Hepatocyte (in vitro differentiated cells): ENCODE results near the gene GAST. TPM values are rescaled to one million over a fixed set of nuclear protein-coding genes. Genes with fewer than 3 reads are reported as not detected.

ENCODE experiments used
- DNase-seq: peaks from one replicate; pipeline ENCODE4 v3.0.0-alpha.2; 2016; ENCODE audit warnings: low spot score
- H2AFZ ChIP-seq: fragments of 200-600 bp; sonication (generic); 2 replicates; pipeline ENCODE4 v1.6.0; 2016; ENCODE audit warnings: antibody characterized with exemption, mild to moderate bottlenecking
- H3K27ac ChIP-seq: fragments of 200-600 bp; sonication (generic); 2 replicates; pipeline ENCODE4 v1.5.1; 2016; ENCODE audit warnings: mild to moderate bottlenecking
- H3K27me3 ChIP-seq: fragments of 200-600 bp; sonication (generic); 2 replicates; pipeline ENCODE4 v1.6.1; 2016
- H3K36me3 ChIP-seq: fragments of 200-600 bp; sonication (generic); replicated peaks from 2 replicates; pipeline ENCODE4 v1.5.1; 2016; ENCODE audit warnings: low read depth; ENCODE audit not compliant: insufficient read depth
- H3K4me1 ChIP-seq: fragments of 200-600 bp; sonication (generic); 2 replicates; pipeline ENCODE4 v1.5.1; 2016; ENCODE audit warnings: mild to moderate bottlenecking, moderate library complexity; ENCODE audit not compliant: insufficient read depth
- H3K4me2 ChIP-seq: fragments of 200-600 bp; sonication (generic); 2 replicates; pipeline ENCODE4 v1.6.0; 2016
- H3K4me3 ChIP-seq: fragments of 200-600 bp; sonication (generic); 2 replicates; pipeline ENCODE4 v1.5.1; 2016; ENCODE audit warnings: mild to moderate bottlenecking
- H3K79me2 ChIP-seq: fragments of 200-600 bp; sonication (generic); 2 replicates; pipeline ENCODE4 v1.6.0; 2017; ENCODE audit warnings: mild to moderate bottlenecking
- H3K9me2 ChIP-seq: fragments of 200-600 bp; sonication (generic); replicated peaks from 2 replicates; pipeline ENCODE4 v1.6.0; 2017; ENCODE audit warnings: mild to moderate bottlenecking; ENCODE audit not compliant: insufficient read depth
- H3K9me3 ChIP-seq: fragments of 200-600 bp; sonication (generic); 2 replicates; pipeline ENCODE4 v1.5.1; 2016; ENCODE audit warnings: low read depth, mild to moderate bottlenecking
- H4K20me1 ChIP-seq: fragments of 200-600 bp; sonication (generic); 2 replicates; pipeline ENCODE4 v1.6.0; 2016; ENCODE audit warnings: mild to moderate bottlenecking; ENCODE audit not compliant: insufficient read depth, poor library complexity, severe bottlenecking
- CTCF ChIP-seq: fragments of 200-600 bp; sonication (generic); IDR thresholded peaks from 2 replicates; pipeline ENCODE4 v1.5.1; 2016; ENCODE audit warnings: antibody characterized with exemption, mild to moderate bottlenecking; ENCODE audit not compliant: poor library complexity
- EZH2 ChIP-seq: fragments of 200-600 bp; sonication (generic); IDR thresholded peaks from 2 replicates; pipeline ENCODE4 v1.6.1; 2016; ENCODE audit warnings: antibody characterized with exemption, mild to moderate bottlenecking, borderline replicate concordance
- EZH2phosphoT487 ChIP-seq: fragments of 200-600 bp; sonication (generic); IDR thresholded peaks from one replicate; pipeline ENCODE4 v1.6.1; 2018; ENCODE audit warnings: antibody characterized with exemption, mild to moderate bottlenecking, low read depth, moderate library complexity; ENCODE audit not compliant: unreplicated experiment, severe bottlenecking
- WGBS: methylation state at CpG from one replicate; pipeline ENCODE4 v1.1.6; 2016; ENCODE audit warnings: low lambda C conversion rate; ENCODE audit errors: missing lambda C conversion rate; 5-methylcytosine and 5-hydroxymethylcytosine counted together
- polyA plus RNA-seq: library from polyadenylated mRNA; unstranded; fragments of >200 nt; fragmentation: Nextera tagmentation; extraction: Ambion mirVana; gene quantifications from 2 replicates; pipeline ENCODE4 v1.2.1, GENCODE V29; 2016
- total RNA-seq: library from RNA; depleted of rRNA; stranded (reverse); fragments of >200 nt; gene quantifications from 2 replicates; pipeline ENCODE4 v1.2.3, GENCODE V29; 2014

GAST gene
- total and polyA plus RNA-seq, 2 experiments from 2014 or later: 2.3 TPM; not detected in 1

- H4K20me1 ChIP-seq: no peaks in the 10 kb centered on the region
- H3K9me2 ChIP-seq: no peaks in the 10 kb centered on the region
- no peak overlapping the region for H3K4me2 ChIP-seq
- no peak overlapping the region for H2AFZ ChIP-seq
- H3K36me3 ChIP-seq: no peaks in the 10 kb centered on the region
- no peaks in the 10 kb centered on the region for H3K79me2 ChIP-seq
- no peak for DNase-seq
- peaks cover 63% of the 10 kb centered on the region for H3K27me3 ChIP-seq
- H3K4me1 ChIP-seq: peaks cover 19% of the 10 kb centered on the region
- H3K4me3 ChIP-seq: no peak overlapping the region
- no peaks in the 10 kb centered on the region for H3K9me3 ChIP-seq
- TF ChIP-seq EZH2: no peak
- no peak for TF ChIP-seq CTCF
- no peak for TF ChIP-seq EZH2phosphoT487
- no peak overlapping the region for H3K27ac ChIP-seq
- 51% methylated on average over 3 of the region's 3 CpGs for WGBS
Observed at GRCh38 chr17:41731836-41732235, 19.7 kb downstream of the GAST start.

- H3K9me2 ChIP-seq: no peaks in the 10 kb centered on the region
- H4K20me1 ChIP-seq: no peaks in the 10 kb centered on the region
- H3K27me3 ChIP-seq: peaks cover 72% of the 10 kb centered on the region
- no peak overlapping the region for H3K27ac ChIP-seq
- H3K79me2 ChIP-seq: no peaks in the 10 kb centered on the region
- H3K9me3 ChIP-seq: no peaks in the 10 kb centered on the region
- no peak for TF ChIP-seq CTCF
- TF ChIP-seq EZH2phosphoT487: no peak
- no peak for TF ChIP-seq EZH2
- no peaks in the 10 kb centered on the region for H3K36me3 ChIP-seq
- H2AFZ ChIP-seq: no peak overlapping the region
- DNase-seq: no peak
- peak overlapping the region; percentile 99 for H3K4me2 ChIP-seq
- peaks cover 19% of the 10 kb centered on the region for H3K4me1 ChIP-seq
- H3K4me3 ChIP-seq: peak overlapping the region; percentile 64
- 12% methylated on average over 34 of the region's 40 CpGs for WGBS
Observed at GRCh38 chr17:41733348-41734138, 21.4 kb downstream of the GAST start.

- WGBS: 1% methylated on average over 76 of the region's 77 CpGs
- H2AFZ ChIP-seq: peak within 1 kb of the TSS; percentile 66
- H3K27ac ChIP-seq: no peak within 1 kb of the TSS
Observed at GRCh38 chr17:41734139-41734948, 22.2 kb downstream of the GAST start, which contains the start of gene HAP1. Gene HAP1, minus strand, starts transcription at chr17:41734643. Its CDS starts 9 bp downstream, at chr17:41734634.

More at GRCh38 chr17:41734139-41734948, 22.2 kb downstream of the GAST start, which contains the start of gene HAP1:
- peak within 1 kb of the TSS; percentile 64 for H3K4me3 ChIP-seq
- H3K4me1 ChIP-seq: peaks cover 19% of the 10 kb centered on the region
- H3K27me3 ChIP-seq: peaks cover 72% of the 10 kb centered on the region
- H3K4me2 ChIP-seq: peak within 1 kb of the TSS; percentile 99
- no peaks in the 10 kb centered on the region for H3K9me3 ChIP-seq
- H3K9me2 ChIP-seq: no peaks in the 10 kb centered on the region
- H4K20me1 ChIP-seq: no peaks in the 10 kb centered on the region
- no peaks in the 10 kb centered on the region for H3K79me2 ChIP-seq
- TF ChIP-seq CTCF (no peak), EZH2phosphoT487 (peak; percentile 28), EZH2 (peak; percentile 65)
- H3K36me3 ChIP-seq: no peaks in the 10 kb centered on the region
- DNase-seq: peak; percentile 43
